GM19467 (cell line): ENCODE data around the gene ADI1.
"Not testable (repeated sequence)": the region's sequence is repeated elsewhere in the genome, so short reads cannot be mapped to it uniquely, and the experiment has no call there.

Experiments used
- ATAC-seq: cut with Tn5 transposase; IDR thresholded peaks from one replicate; pipeline ENCODE4 v1.9.1; 2021; ENCODE audit warnings: mild to moderate bottlenecking, moderate library complexity; ENCODE audit not compliant: unreplicated experiment

ADI1 gene

GRCh38 chr2:3529316-3530025 lies 10.1 kb upstream of the ADI1 start:
- no peak for ATAC-seq

- no peak for ATAC-seq
Observed at GRCh38 chr2:3527886-3528785, 8.8 kb upstream of the ADI1 start.

GRCh38 chr2:3526871-3527270 lies 7.5 kb upstream of the ADI1 start:
- ATAC-seq: no peak

- no peak for ATAC-seq
Observed at GRCh38 chr2:3523551-3524041, 4.3 kb upstream of the ADI1 start.

- no peak for ATAC-seq
Observed at GRCh38 chr2:3522961-3523421, 3.7 kb upstream of the ADI1 start.

GRCh38 chr2:3520591-3520990 lies 1.3 kb upstream of the ADI1 start:
- no peak for ATAC-seq

- ATAC-seq: peak; percentile 77
Observed at GRCh38 chr2:3518496-3519254, 656 bp downstream of the ADI1 start.

GRCh38 chr2:3517948-3518495 lies 1.3 kb downstream of the ADI1 start:
- no peak for ATAC-seq

- ATAC-seq: no peak
Observed at GRCh38 chr2:3516831-3517230, 2.5 kb downstream of the ADI1 start.

- ATAC-seq: not testable (repeated sequence)
Observed at GRCh38 chr2:3515438-3515837, 3.9 kb downstream of the ADI1 start.

GRCh38 chr2:3513026-3513810 lies 6.1 kb downstream of the ADI1 start:
- no peak for ATAC-seq

GRCh38 chr2:3512086-3512485 lies 7.2 kb downstream of the ADI1 start:
- no peak for ATAC-seq

- no peak for ATAC-seq
Observed at GRCh38 chr2:3505771-3506170, 13.6 kb downstream of the ADI1 start.

GRCh38 chr2:3504741-3505140 lies 14.6 kb downstream of the ADI1 start:
- ATAC-seq: no peak

- ATAC-seq: no peak
Observed at GRCh38 chr2:3503483-3503882, 15.8 kb downstream of the ADI1 start.

GRCh38 chr2:3503046-3503445 lies 16.3 kb downstream of the ADI1 start:
- no peak for ATAC-seq

- ATAC-seq: no peak
Observed at GRCh38 chr2:3500326-3500899, 18.9 kb downstream of the ADI1 start.

- ATAC-seq: no peak
Observed at GRCh38 chr2:3498783-3499394, 20.4 kb downstream of the ADI1 start.

GRCh38 chr2:3496708-3497080 lies 22.6 kb downstream of the ADI1 start:
- ATAC-seq: not testable (repeated sequence)
